ENCODE results near the gene JOSD2. TPM values are rescaled to one million over a fixed set of nuclear protein-coding genes. Genes with fewer than 3 reads are reported as not detected.
A peak's percentile ranks its signal among the peaks of the same experiment; 100 is the strongest.
"Not testable (repeated sequence)": the region's sequence is repeated elsewhere in the genome, so short reads cannot be mapped to it uniquely, and the experiment has no call there.

Gene JOSD2
- total RNA-seq, 3 donors from 2014 or later = 33.4 to 41.2 (median 37.2) TPM

GRCh38 chr19:50477751-50478515 lies 33.1 kb downstream of the JOSD2 start:
- no peak for ATAC-seq
- no peak overlapping the region for H3K4me3 ChIP-seq
- no peak for TF ChIP-seq CTCF (IDR thresholded peaks at IDR 0.05)
- H3K36me3 ChIP-seq (ENCODE audit: low read depth) = no peaks in the 10 kb centered on the region
- intact Hi-C loops (cut with DNase I, micrococcal nuclease) = no loop called here
- H3K9me3 ChIP-seq = no peaks in the 10 kb centered on the region
- H3K4me1 ChIP-seq (ENCODE audit: low read depth) = peaks cover 10% of the 10 kb centered on the region
- no peak for DNase-seq

GRCh38 chr19:50476907-50477238 lies 34.1 kb downstream of the JOSD2 start:
- intact Hi-C loops (cut with DNase I, micrococcal nuclease) = no loop called here
- Histone ChIP-seq H3K9me3 (no peaks in the 10 kb centered on the region), H3K36me3 (ENCODE audit: low read depth) (no peaks in the 10 kb centered on the region), H3K4me1 (ENCODE audit: low read depth) (peaks cover 10% of the 10 kb centered on the region), H3K4me3 (peak overlapping the region; percentile 90)
- DNase-seq = peak in 1 of 3 donors; percentile 95
- no peak for TF ChIP-seq CTCF (IDR thresholded peaks at IDR 0.05)
- no peak for ATAC-seq

GRCh38 chr19:50476224-50476906 lies 34.6 kb downstream of the JOSD2 start, which contains the start of the genes EMC10 and GARIN5A:
TSS of gene EMC10 (plus strand) at chr19:50476507. CDS start at chr19:50476545, 38 bp downstream.
TSS of gene GARIN5A (minus strand) at chr19:50476848. CDS start at chr19:50476388, 460 bp downstream.
- no peaks in the 10 kb centered on the region for H3K9me3 ChIP-seq
- peak; percentile 92 to 95 (median 94) for DNase-seq
- no peaks in the 10 kb centered on the region for H3K36me3 ChIP-seq (ENCODE audit: low read depth)
- H3K4me1 ChIP-seq (ENCODE audit: low read depth) = peaks cover 10% of the 10 kb centered on the region
- intact Hi-C loops (cut with DNase I, micrococcal nuclease) = no loop called here
- ATAC-seq = peak; percentile 97
- TF ChIP-seq CTCF (IDR thresholded peaks at IDR 0.05) = no peak
- peak within 1 kb of the TSS; percentile 90 for H3K4me3 ChIP-seq

GRCh38 chr19:50475736-50476223 lies 35.2 kb downstream of the JOSD2 start:
- no peaks in the 10 kb centered on the region for H3K36me3 ChIP-seq (ENCODE audit: low read depth)
- intact Hi-C loops (cut with DNase I, micrococcal nuclease) = no loop called here
- H3K4me1 ChIP-seq (ENCODE audit: low read depth) = peaks cover 10% of the 10 kb centered on the region
- no peaks in the 10 kb centered on the region for H3K9me3 ChIP-seq
- ATAC-seq = no peak
- no peak overlapping the region for H3K4me3 ChIP-seq
- no peak for DNase-seq
- no peak for TF ChIP-seq CTCF (IDR thresholded peaks at IDR 0.05)

- H3K36me3 ChIP-seq (ENCODE audit: low read depth) = no peaks in the 10 kb centered on the region
- TF ChIP-seq CTCF (IDR thresholded peaks at IDR 0.05) = no peak
- intact Hi-C loops (cut with DNase I, micrococcal nuclease) = no loop called here
- H3K4me3 ChIP-seq = no peak overlapping the region
- H3K9me3 ChIP-seq = no peaks in the 10 kb centered on the region
- ATAC-seq = no peak
- H3K4me1 ChIP-seq (ENCODE audit: low read depth) = peaks cover 10% of the 10 kb centered on the region
- DNase-seq = no peak
Measured at GRCh38 chr19:50475101-50475568, 35.9 kb downstream of the JOSD2 start.

- intact Hi-C loops (cut with DNase I, micrococcal nuclease); H3K4me3 ChIP-seq; H3K4me1 ChIP-seq (ENCODE audit: low read depth); H3K36me3 ChIP-seq (ENCODE audit: low read depth); H3K9me3 ChIP-seq; ATAC-seq; DNase-seq: not testable (repeated sequence)
Measured at GRCh38 chr19:50473336-50473735, 37.7 kb downstream of the JOSD2 start.

Data from mucosa of descending colon (tissue), 3 donors.